HL-60 (cell line): ENCODE data around the gene NTN1.
A peak's percentile ranks its signal among the peaks of the same experiment; 100 is the strongest.

Experiments
- DNase-seq, 2 experiments: peaks; one replicate each; pipeline ENCODE4 v3.0.0-alpha.2; 2010 to 2020; ENCODE audit warnings: low read depth in 1 of 2, low spot score in 1 of 2
- H3K27ac ChIP-seq: fragments of 250-450 bp; sonication (Bioruptor Pico); replicated peaks from 2 replicates; pipeline ENCODE4 v1.5.1; 2020; ENCODE audit warnings: mild to moderate bottlenecking, moderate library complexity
- H3K27me3 ChIP-seq: fragments of 250-450 bp; sonication (Bioruptor Pico); 2 replicates; pipeline ENCODE4 v1.5.1; 2021; ENCODE audit warnings: mild to moderate bottlenecking, moderate library complexity; ENCODE audit not compliant: insufficient read depth, poor library complexity, severe bottlenecking
- H3K4me3 ChIP-seq: replicated peaks from 2 replicates; pipeline ENCODE4 v1.5.1; 2011; ENCODE audit warnings: mild to moderate bottlenecking, control low read depth, low read length; ENCODE audit not compliant: insufficient read depth
- CTCF ChIP-seq: IDR thresholded peaks from one replicate; pipeline ENCODE4 v1.5.1; 2011; ENCODE audit warnings: low read length, control low read depth, inconsistent platforms; ENCODE audit not compliant: insufficient read depth
- GABPA ChIP-seq: IDR thresholded peaks from 2 replicates; pipeline ENCODE4 v1.6.1; 2012; ENCODE audit warnings: low read depth
- POLR2AphosphoS5 ChIP-seq: IDR thresholded peaks from 2 replicates; pipeline ENCODE4 v1.6.1; 2012; ENCODE audit warnings: low read depth
- REST ChIP-seq: IDR thresholded peaks from 2 replicates; pipeline ENCODE4 v1.6.1; 2012; ENCODE audit warnings: low read depth; ENCODE audit not compliant: insufficient replicate concordance
- SPI1 ChIP-seq: IDR thresholded peaks from 2 replicates; pipeline ENCODE4 v1.6.1; 2012; ENCODE audit warnings: low read depth, mild to moderate bottlenecking, borderline replicate concordance

Gene NTN1

DNA sequence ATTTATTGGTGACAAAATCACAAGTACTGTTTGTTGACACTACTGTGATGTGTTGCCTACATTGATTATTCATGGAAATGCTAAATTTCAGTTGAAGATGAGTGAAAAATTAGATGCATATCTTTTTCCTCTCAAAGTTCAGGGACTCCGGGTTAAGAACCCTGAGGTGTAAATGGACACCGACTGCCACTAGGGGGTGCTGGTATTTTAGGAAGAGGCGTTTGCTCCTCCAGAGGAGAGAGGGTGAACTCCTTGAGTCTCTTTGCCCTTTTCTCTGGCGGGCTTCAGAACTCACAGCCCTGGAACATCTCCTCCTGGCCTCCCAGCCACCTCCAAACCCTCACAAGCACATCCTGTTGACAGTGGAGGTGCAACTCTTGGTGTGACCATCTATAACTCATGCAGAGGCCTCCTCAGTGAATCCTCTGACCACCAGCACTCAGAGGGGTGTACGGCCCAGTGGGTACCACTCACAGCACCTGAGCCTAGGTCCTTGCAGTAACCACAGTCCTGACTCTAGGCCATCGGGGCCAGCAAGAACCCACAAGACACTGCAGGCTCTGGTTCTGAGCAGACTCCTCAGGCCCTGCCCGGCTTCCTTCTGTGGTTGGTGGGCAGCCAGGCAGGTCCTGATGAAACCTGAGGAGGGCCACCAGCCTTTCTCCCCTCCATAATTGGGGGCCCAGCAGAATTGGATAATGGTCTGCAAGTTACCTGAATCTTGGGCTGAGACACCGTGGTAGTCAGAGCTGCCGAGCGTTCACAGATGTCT is 29.6 kb upstream of the NTN1 start:
- TF ChIP-seq REST (no peak), POLR2AphosphoS5 (no peak), CTCF (no peak), GABPA (no peak), SPI1 (no peak)
- DNase-seq, result peak; percentile 18 to 47
- H3K27ac ChIP-seq, result no peak overlapping the region
- no peaks in the 10 kb centered on the region for H3K27me3 ChIP-seq
- no peak overlapping the region for H3K4me3 ChIP-seq

GRCh38 chr17:8994319-8994718 is 27.0 kb upstream of the NTN1 start:
- TF ChIP-seq POLR2AphosphoS5, result no peak
- peak; percentile 12 for TF ChIP-seq CTCF
- TF ChIP-seq GABPA, result no peak
- no peak overlapping the region for H3K4me3 ChIP-seq
- DNase-seq, result peak; percentile 11 to 42
- H3K27me3 ChIP-seq, result no peaks in the 10 kb centered on the region
- H3K27ac ChIP-seq, result no peak overlapping the region

- H3K27ac ChIP-seq, result no peak overlapping the region
- H3K27me3 ChIP-seq, result no peaks in the 10 kb centered on the region
These were observed 25.6 kb upstream of the NTN1 start for GRCh38 chr17:8995711-8996110.

DNA sequence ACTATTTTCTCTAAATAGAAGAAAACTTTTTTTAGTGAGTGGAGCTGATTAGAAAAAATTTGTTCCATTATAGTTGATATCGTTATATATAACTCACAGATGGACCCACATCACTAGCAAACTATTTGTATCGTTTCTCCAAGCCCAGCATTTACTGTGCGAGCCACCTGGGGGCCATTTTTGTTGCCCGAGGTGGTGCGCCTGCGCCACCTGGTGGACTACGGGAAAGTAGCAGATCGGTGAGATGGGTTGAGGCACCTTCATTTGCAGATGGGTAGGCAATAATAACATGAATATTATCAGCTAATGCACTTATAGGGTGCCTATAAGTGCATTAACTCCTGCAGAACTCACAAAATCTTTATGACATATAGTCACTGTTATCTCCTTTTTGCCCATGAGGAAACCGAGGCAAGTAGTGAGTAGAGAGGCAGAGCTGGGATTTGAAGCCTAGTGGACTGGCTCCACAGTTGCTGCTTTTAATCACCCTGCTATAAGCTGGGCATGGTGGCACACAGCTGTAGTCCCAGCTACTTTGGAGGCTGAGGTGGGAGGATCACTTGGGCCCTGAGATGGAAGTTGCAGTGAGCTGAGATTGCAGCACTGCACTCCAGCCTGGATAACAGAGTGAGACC is 23.2 kb upstream of the NTN1 start:
- Histone ChIP-seq H3K27me3 (peaks cover 6% of the 10 kb centered on the region), H3K27ac (no peak overlapping the region), H3K4me3 (no peak overlapping the region)
- peak in 1 of 2 experiments; percentile 60 for DNase-seq
- TF ChIP-seq CTCF, result peak; percentile 52
- TF ChIP-seq POLR2AphosphoS5, result no peak
- TF ChIP-seq SPI1, result no peak
- TF ChIP-seq GABPA, result no peak
- TF ChIP-seq REST, result no peak

More at GRCh38 chr17:8995711-8996110, 25.6 kb upstream of the NTN1 start:
- DNase-seq, result no peak
- TF ChIP-seq POLR2AphosphoS5 (no peak), SPI1 (no peak)
- no peak overlapping the region for H3K4me3 ChIP-seq
